HepG2 (cell line): ENCODE measurements around the gene CSTPP1.

Experiments
- KDM1A ChIP-seq: IDR thresholded peaks from 2 replicates; pipeline ENCODE4 v1.6.1; 2016; ENCODE audit warnings: missing compliant biosample characterization
- PHF8 ChIP-seq: sonication (generic); formaldehyde crosslinking; IDR thresholded peaks from 2 replicates; pipeline ENCODE4 v1.5.0; 2020; ENCODE audit warnings: missing genetic modification reagents
- TCF12 ChIP-seq, 2 experiments: fragments of 450-650 bp in 1 of 2; sonication (generic) in 1 of 2; formaldehyde crosslinking in 1 of 2; IDR thresholded peaks; 2 replicates each; pipeline versions ENCODE4 v1.6.1 to v1.8.0; 2017 to 2022; ENCODE audit warnings: antibody characterized with exemption in 1 of 2, mild to moderate bottlenecking in 1 of 2, missing genetic modification reagents in 1 of 2, moderate library complexity in 1 of 2
- TCF7L2 ChIP-seq: IDR thresholded peaks from 2 replicates; pipeline ENCODE4 v1.6.1; 2011; ENCODE audit warnings: mild to moderate bottlenecking, low read depth, low read length, moderate library complexity
- ZKSCAN1 ChIP-seq: fragments of 150-350 bp; IDR thresholded peaks from 2 replicates; pipeline ENCODE4 v1.6.1; 2014; ENCODE audit warnings: low read length
- TF ChIP-seq, protein P1 (sequence below): IDR thresholded peaks from 2 replicates; pipeline ENCODE4 v1.6.1; 2012; ENCODE audit warnings: low read depth, low read length, improper control_type of control experiment
- TF ChIP-seq, protein P2 (sequence below): sonication (generic); formaldehyde crosslinking; IDR thresholded peaks from 2 replicates; pipeline ENCODE4 v1.4.0; 2020; ENCODE audit warnings: missing genetic modification reagents
- TF ChIP-seq, protein P3 (sequence below): sonication (generic); formaldehyde crosslinking; IDR thresholded peaks from 2 replicates; pipeline ENCODE4 v1.4.0; 2020; ENCODE audit warnings: missing genetic modification reagents

DNA sequence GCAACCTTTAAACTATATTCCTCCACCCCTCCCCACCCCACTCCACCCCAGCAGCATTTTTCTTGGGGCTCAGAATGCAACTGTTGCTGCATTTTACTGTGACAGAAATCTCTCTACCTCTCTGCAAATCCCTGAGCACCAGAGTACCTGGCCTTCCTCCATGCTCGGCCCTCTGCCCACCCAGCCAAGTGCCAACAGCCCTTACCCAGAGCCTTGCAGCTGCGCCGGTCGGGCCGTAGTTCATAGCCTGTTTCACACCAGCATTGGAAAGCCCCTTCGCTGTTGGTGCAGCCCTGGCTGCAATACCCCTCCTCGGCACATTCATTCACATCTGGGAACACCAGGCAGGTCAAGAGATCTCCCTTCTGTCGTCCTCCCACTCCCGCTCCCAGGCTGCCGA is 41.6 kb upstream of the CSTPP1 start:
- TF ChIP-seq TCF7L2 (no peak), ZKSCAN1 (no peak), TCF12 (IDR thresholded peaks at IDR 0.05) (no peak), TCF12 (CRISPR knock-in tag; IDR thresholded peaks at IDR 0.05) (no peak), KDM1A (CRISPR knock-in tag) (no peak), PHF8 (CRISPR knock-in tag) (no peak)
- TF ChIP-seq, protein P1, sequence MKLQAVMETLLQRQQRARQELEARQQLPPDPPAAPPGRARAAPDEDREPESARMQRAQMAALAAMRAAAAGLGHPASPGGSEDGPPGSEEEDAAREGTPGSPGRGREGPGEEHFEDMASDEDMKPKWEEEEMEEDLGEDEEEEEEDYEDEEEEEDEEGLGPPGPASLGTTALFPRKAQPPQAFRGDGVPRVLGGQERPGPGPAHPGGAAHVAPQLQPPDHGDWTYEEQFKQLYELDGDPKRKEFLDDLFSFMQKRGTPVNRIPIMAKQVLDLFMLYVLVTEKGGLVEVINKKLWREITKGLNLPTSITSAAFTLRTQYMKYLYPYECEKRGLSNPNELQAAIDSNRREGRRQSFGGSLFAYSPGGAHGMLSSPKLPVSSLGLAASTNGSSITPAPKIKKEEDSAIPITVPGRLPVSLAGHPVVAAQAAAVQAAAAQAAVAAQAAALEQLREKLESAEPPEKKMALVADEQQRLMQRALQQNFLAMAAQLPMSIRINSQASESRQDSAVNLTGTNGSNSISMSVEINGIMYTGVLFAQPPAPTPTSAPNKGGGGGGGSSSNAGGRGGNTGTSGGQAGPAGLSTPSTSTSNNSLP, result no peak
- TF ChIP-seq, protein P2, sequence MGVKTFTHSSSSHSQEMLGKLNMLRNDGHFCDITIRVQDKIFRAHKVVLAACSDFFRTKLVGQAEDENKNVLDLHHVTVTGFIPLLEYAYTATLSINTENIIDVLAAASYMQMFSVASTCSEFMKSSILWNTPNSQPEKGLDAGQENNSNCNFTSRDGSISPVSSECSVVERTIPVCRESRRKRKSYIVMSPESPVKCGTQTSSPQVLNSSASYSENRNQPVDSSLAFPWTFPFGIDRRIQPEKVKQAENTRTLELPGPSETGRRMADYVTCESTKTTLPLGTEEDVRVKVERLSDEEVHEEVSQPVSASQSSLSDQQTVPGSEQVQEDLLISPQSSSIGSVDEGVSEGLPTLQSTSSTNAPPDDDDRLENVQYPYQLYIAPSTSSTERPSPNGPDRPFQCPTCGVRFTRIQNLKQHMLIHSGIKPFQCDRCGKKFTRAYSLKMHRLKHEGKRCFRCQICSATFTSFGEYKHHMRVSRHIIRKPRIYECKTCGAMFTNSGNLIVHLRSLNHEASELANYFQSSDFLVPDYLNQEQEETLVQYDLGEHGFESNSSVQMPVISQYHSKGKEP (CRISPR knock-in tag), result no peak
- TF ChIP-seq, protein P3, sequence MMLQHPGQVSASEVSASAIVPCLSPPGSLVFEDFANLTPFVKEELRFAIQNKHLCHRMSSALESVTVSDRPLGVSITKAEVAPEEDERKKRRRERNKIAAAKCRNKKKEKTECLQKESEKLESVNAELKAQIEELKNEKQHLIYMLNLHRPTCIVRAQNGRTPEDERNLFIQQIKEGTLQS, result no peak
